ENCODE results near the gene DCP2. TPM values are rescaled to one million over a fixed set of nuclear protein-coding genes. Genes with fewer than 3 reads are reported as not detected.

Gene DCP2
- total and polyA plus RNA-seq, 10 of the 15 experiments (the other 5 are each of a cell fraction or from before 2014, with no cell fraction given) = 23.4 to 81.6 (median 47.4) TPM

GRCh38 chr5:113043491-113043931 lies 66.9 kb downstream of the DCP2 start:
- no peak overlapping the region for H2AFZ ChIP-seq (ENCODE audit: control insufficient read depth, low read depth, low read length)
- 76% methylated on average over 16 of the region's 16 CpGs for WGBS (ENCODE audit: insufficient coverage, insufficient replicate concordance, low lambda C conversion rate, missing lambda C conversion rate)
- H3K4me1 ChIP-seq (ENCODE audit: control insufficient read depth, insufficient read depth, low read length) = peaks cover 9% of the 10 kb centered on the region
- CTCF ChIA-PET = interaction anchor here (0.9 kb wide), 1 partner anchor 560 kb away, joined by 3 read pairs; no protein-coding TSS in a partner anchor
- no peak for ATAC-seq
- no TSS peak for BruUV-seq (replicated peaks)
- no peaks in the 10 kb centered on the region for H3K79me2 ChIP-seq (ENCODE audit: control insufficient read depth, insufficient read depth, low read length)
- H3K9me3 ChIP-seq (replicated peaks; ENCODE audit: control insufficient read depth, insufficient read depth, low read length) = no peaks in the 10 kb centered on the region
- no peak for DNase-seq (ENCODE audit: low read depth, low spot score)
- H3K4me2 ChIP-seq (ENCODE audit: control insufficient read depth, insufficient read depth) = no peak overlapping the region
- POLR2A ChIA-PET = no interaction called here
- H3K36me3 ChIP-seq (ENCODE audit: control insufficient read depth in 2 of 2, insufficient read depth in 2 of 2, low read length in 1 of 2) = no peaks in the 10 kb centered on the region
- in situ Hi-C loops (cut with MboI) = no loop called here
- H4K20me1 ChIP-seq (ENCODE audit: control insufficient read depth, insufficient read depth) = no peaks in the 10 kb centered on the region
- H3K27me3 ChIP-seq (replicated peaks in 1 of 2; ENCODE audit: control insufficient read depth in 2 of 2, insufficient read depth in 2 of 2, low read length in 1 of 2) = 0 out of 4 replicates have a peak, but pooled peaks cover 0 to 2% of the 10 kb centered on the region in 2 experiments
- H3K4me3 ChIP-seq = no peak overlapping the region
- no peak for FAIRE-seq
- RAD21 ChIA-PET (ENCODE audit: unreplicated experiment) = interaction anchor here (0.7 to 1.9 kb wide), 2 partner anchors 47 to 563 kb away, joined by 3 to 5 read pairs; no protein-coding TSS in a partner anchor
- H3K27ac ChIP-seq (ENCODE audit: control insufficient read depth, insufficient read depth) = no peak overlapping the region
- intact Hi-C loops (cut with micrococcal nuclease; ENCODE audit: unreplicated experiment) = loop anchor here (10.0 kb wide), 1 partner anchor 461 kb away; no protein-coding TSS in a partner anchor
- SMC1A ChIA-PET (ENCODE audit: uncharacterized antibody, unreplicated experiment) = interaction anchor here (0.6 kb wide), 1 partner anchor 29 kb away, joined by 3 read pairs; no protein-coding TSS in a partner anchor
- no peak overlapping the region for H3K9ac ChIP-seq (ENCODE audit: control insufficient read depth, insufficient read depth, low read length)
- TF ChIP-seq RAD21 (IDR thresholded peaks at IDR 0.05; ENCODE audit: insufficient read depth, low read depth, low read length) = 0 out of 2 replicates have a peak, but pooled peaks have one; percentile 19
- TF ChIP-seq KAT2A (conservative IDR thresholded peaks at IDR 0.05; ENCODE audit: control insufficient read depth, low read depth, low read length) = no peak
- peak in 2 of 3 experiments; percentile 17 to 39; a peak in 3 of 6 replicates for TF ChIP-seq CTCF (IDR thresholded peaks at IDR 0.05 in 2 of 3, conservative IDR thresholded peaks at IDR 0.05 in 1 of 3; ENCODE audit: control insufficient read depth in 2 of 3, extremely low read depth in 1 of 3, insufficient read depth in 1 of 3, low read depth in 3 of 3, low read length in 3 of 3)
